Frontal cortex (tissue), 4 donors: Measurements from ENCODE around the gene NEURL1. TPM values are rescaled to one million over a fixed set of nuclear protein-coding genes. Genes with fewer than 3 reads are reported as not detected.
A peak's percentile ranks its signal among the peaks of the same experiment; 100 is the strongest.

Source experiments
- DNase-seq, 2 donors: peaks; one replicate each; pipeline ENCODE4 v3.0.0; 2012; ENCODE audit warnings: low spot score in 2 of 2
- FAIRE-seq: peaks from 2 replicates; lab custom pipeline; 2012; peaks lifted over from hg19 to GRCh38; lab: Jason Lieb, UNC
- total RNA-seq: library from RNA; depleted of rRNA; stranded (reverse); fragments of >200 nt; gene quantifications from one replicate; pipeline ENCODE4 v1.2.3, GENCODE V29; 2014
- donor health status: control.
- donor health status: control.
- donor health status: control.

NEURL1 gene
- total RNA-seq, 1 donor from 2014 or later, result 25.7 TPM

GRCh38 chr10:103614306-103615158 lies 121.0 kb downstream of the NEURL1 start:
- no peak for DNase-seq
- no peak for FAIRE-seq

- FAIRE-seq (no peak), DNase-seq (no peak)
Observed at GRCh38 chr10:103616705-103617601, 123.4 kb downstream of the NEURL1 start.

GRCh38 chr10:103617602-103618385 lies 124.3 kb downstream of the NEURL1 start:
- DNase-seq (no peak), FAIRE-seq (no peak)

- no peak for FAIRE-seq
- DNase-seq, result peak in 1 of 2 donors; percentile 64
Observed at GRCh38 chr10:103618575-103619423, 125.3 kb downstream of the NEURL1 start.

GRCh38 chr10:103619424-103620351 lies 126.2 kb downstream of the NEURL1 start:
- FAIRE-seq (no peak), DNase-seq (no peak)

- DNase-seq (no peak), FAIRE-seq (no peak)
Observed at GRCh38 chr10:103620352-103620740, 126.8 kb downstream of the NEURL1 start.

GRCh38 chr10:103620891-103621782 lies 127.6 kb downstream of the NEURL1 start:
- FAIRE-seq, result no peak
- DNase-seq, result no peak

GRCh38 chr10:103621783-103622125 lies 128.2 kb downstream of the NEURL1 start:
- FAIRE-seq (no peak), DNase-seq (no peak)

- DNase-seq, result no peak
- no peak for FAIRE-seq
Observed at GRCh38 chr10:103622286-103622685, 128.8 kb downstream of the NEURL1 start.

- FAIRE-seq (no peak), DNase-seq (no peak)
Observed at GRCh38 chr10:103622935-103623574, 129.6 kb downstream of the NEURL1 start.

- DNase-seq (no peak), FAIRE-seq (no peak)
Observed at GRCh38 chr10:103626178-103626577, 132.7 kb downstream of the NEURL1 start.

GRCh38 chr10:103627111-103627892 lies 133.8 kb downstream of the NEURL1 start:
- FAIRE-seq, result no peak
- no peak for DNase-seq

GRCh38 chr10:103627893-103628292 lies 134.4 kb downstream of the NEURL1 start:
- DNase-seq (no peak), FAIRE-seq (no peak)

- FAIRE-seq (no peak), DNase-seq (no peak)
Observed at GRCh38 chr10:103629581-103629980, 136.1 kb downstream of the NEURL1 start.

GRCh38 chr10:103630156-103630555 lies 136.7 kb downstream of the NEURL1 start:
- DNase-seq (no peak), FAIRE-seq (no peak)

GRCh38 chr10:103632247-103632642 lies 138.7 kb downstream of the NEURL1 start:
- no peak for FAIRE-seq
- DNase-seq, result no peak
